Panc1 (cell line): ENCODE results near the gene LGALS3.

Source experiments
- SIN3A ChIP-seq: IDR thresholded peaks from 2 replicates; pipeline ENCODE4 v1.6.1; 2012; ENCODE audit warnings: low read depth, mild to moderate bottlenecking, low read length, moderate library complexity, borderline replicate concordance; ENCODE audit not compliant: insufficient read depth
- TF ChIP-seq, protein P1 (sequence below): fragments of 450-650 bp; IDR thresholded peaks from 2 replicates; pipeline ENCODE4 v1.5.1; 2017; ENCODE audit warnings: mild to moderate bottlenecking

DNA sequence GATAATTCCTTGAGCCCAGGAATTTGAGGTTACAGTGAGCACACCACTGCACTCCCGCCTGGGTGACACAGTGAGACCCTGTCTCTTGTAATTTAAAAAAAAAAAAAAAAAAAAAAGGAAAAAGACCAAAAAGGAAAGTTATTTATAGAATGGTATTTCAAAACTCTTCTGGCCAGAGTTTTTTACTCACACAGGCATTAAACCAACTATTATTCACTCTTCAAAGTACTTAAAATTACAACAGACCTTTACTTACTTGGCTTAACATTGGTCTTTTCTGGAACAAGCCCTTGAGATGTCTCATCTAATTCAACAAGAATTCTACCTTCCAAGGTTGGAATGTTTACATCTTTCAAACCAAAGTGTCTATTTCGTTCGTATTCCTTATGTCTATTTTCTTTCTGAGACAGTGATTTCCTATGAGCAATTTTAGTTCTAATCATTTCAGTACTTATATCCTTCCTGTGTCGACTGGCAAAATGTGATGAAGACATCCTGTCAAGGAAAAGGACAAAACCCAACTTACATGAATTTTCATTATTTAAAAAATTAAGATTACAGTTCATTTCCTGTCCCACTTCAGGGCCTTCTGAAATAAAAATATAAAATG is 59.7 kb downstream of the LGALS3 start:
- no peak for TF ChIP-seq SIN3A
- TF ChIP-seq, protein P1, sequence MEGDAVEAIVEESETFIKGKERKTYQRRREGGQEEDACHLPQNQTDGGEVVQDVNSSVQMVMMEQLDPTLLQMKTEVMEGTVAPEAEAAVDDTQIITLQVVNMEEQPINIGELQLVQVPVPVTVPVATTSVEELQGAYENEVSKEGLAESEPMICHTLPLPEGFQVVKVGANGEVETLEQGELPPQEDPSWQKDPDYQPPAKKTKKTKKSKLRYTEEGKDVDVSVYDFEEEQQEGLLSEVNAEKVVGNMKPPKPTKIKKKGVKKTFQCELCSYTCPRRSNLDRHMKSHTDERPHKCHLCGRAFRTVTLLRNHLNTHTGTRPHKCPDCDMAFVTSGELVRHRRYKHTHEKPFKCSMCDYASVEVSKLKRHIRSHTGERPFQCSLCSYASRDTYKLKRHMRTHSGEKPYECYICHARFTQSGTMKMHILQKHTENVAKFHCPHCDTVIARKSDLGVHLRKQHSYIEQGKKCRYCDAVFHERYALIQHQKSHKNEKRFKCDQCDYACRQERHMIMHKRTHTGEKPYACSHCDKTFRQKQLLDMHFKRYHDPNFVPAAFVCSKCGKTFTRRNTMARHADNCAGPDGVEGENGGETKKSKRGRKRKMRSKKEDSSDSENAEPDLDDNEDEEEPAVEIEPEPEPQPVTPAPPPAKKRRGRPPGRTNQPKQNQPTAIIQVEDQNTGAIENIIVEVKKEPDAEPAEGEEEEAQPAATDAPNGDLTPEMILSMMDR: no peak
